Measurements from ENCODE around the gene CSMD2.

CSMD2 gene

GRCh38 chr1:33615546-33615945, 549.5 kb downstream of the CSMD2 start:
- H3K4me3 ChIP-seq (ENCODE audit: low read length), result no peak overlapping the region
- H3K9me3 ChIP-seq (ENCODE audit: insufficient read depth, low read depth, low read length), result no peaks in the 10 kb centered on the region
- H3K36me3 ChIP-seq (ENCODE audit: insufficient read depth, low read length), result 0 out of 2 replicates have a peak, but pooled peaks cover 3% of the 10 kb centered on the region
- H3K9ac ChIP-seq (ENCODE audit: low read depth, low read length), result no peak overlapping the region
- 92% methylated on average over 7 of the region's 7 CpGs for WGBS
- H3K27ac ChIP-seq (ENCODE audit: low read depth, low read length), result no peak overlapping the region
- H3K4me1 ChIP-seq (ENCODE audit: insufficient read depth, low read length), result no peaks in the 10 kb centered on the region
- H3K27me3 ChIP-seq (ENCODE audit: insufficient read depth, low read length), result no peaks in the 10 kb centered on the region

DNA sequence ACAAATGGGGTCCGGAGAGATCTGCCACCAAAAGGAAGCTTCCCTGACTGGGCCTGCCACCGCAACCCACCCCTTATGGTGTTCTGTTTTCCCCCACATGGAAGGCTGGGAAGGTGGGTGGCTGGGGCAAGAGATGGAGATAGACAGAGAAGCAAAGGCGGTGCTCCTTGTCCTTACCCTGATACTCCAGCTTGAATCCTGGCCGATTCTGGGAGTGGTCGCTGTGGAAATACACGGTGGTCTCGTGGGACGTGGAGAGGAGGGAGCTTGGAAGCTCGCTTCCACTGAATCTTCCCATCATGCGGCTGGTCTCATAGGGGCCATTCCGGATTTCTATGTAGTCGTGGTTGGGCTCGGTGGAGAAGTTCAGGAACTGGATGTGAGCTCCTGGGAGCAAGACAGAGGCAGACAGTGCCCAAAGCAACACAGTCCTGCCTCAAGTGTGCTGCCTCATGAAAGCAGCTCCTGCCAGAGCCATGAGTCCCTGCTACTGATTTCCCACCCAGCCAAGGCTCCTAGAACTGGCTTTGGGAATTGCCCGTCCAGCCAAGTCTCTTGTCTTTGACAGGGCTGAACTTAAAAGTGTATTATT, 554.1 kb downstream of the CSMD2 start:
- Histone ChIP-seq H3K9ac (ENCODE audit: low read depth, low read length) (no peak overlapping the region), H3K27me3 (ENCODE audit: insufficient read depth, low read length) (no peaks in the 10 kb centered on the region), H3K36me3 (ENCODE audit: insufficient read depth, low read length) (no peaks in the 10 kb centered on the region), H3K4me3 (ENCODE audit: low read length) (no peak overlapping the region), H3K9me3 (ENCODE audit: insufficient read depth, low read depth, low read length) (no peaks in the 10 kb centered on the region), H3K27ac (ENCODE audit: low read depth, low read length) (no peak overlapping the region), H3K4me1 (ENCODE audit: insufficient read depth, low read length) (no peaks in the 10 kb centered on the region)
- 94% methylated on average over 14 of the region's 14 CpGs for WGBS

DNA sequence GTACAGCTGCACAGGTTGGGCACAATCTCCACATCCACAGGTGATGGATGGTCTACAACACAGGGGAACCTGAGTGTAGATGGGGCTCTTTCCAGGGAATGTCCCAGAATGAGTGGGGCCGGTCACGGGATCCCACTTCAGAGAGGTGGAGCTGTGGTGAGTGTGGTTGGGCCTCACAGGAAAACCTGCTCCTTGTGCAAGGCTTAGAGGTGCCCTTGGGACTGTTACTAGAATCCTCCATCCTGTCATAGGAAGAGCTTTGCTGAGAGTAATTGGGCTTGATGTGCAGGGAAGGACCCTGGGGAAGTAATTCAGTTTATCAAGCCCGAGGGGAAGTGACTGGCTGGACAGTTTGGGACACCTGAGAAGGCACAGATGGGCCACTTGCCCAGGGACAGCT, 554.6 kb downstream of the CSMD2 start:
- H3K9me3 ChIP-seq (ENCODE audit: insufficient read depth, low read depth, low read length), result no peaks in the 10 kb centered on the region
- no peaks in the 10 kb centered on the region for H3K27me3 ChIP-seq (ENCODE audit: insufficient read depth, low read length)
- WGBS, result 94% methylated on average over 3 of the region's 3 CpGs
- no peak overlapping the region for H3K4me3 ChIP-seq (ENCODE audit: low read length)
- H3K9ac ChIP-seq (ENCODE audit: low read depth, low read length), result no peak overlapping the region
- no peaks in the 10 kb centered on the region for H3K36me3 ChIP-seq (ENCODE audit: insufficient read depth, low read length)
- H3K27ac ChIP-seq (ENCODE audit: low read depth, low read length), result no peak overlapping the region
- no peaks in the 10 kb centered on the region for H3K4me1 ChIP-seq (ENCODE audit: insufficient read depth, low read length)

DNA sequence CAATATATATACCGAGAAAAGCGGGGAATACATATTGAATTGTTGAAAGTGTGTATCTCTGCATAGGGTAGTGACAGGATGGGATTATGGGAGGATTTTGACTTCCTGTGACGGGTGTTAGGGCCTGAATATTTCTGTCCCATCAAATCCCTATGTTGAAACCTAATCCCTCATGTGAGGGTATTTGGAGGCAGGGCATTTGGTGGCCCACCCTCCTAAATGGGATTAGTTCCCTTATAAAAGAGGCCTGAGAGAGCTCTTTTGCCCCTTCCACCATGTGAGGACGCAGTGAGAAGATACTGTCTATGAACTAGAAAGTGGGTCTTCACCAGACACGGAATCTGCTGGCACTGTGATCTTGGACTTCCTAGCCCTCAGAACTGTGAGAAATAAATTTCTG, 555.3 kb downstream of the CSMD2 start:
- no peaks in the 10 kb centered on the region for H3K9me3 ChIP-seq (ENCODE audit: insufficient read depth, low read depth, low read length)
- H3K4me1 ChIP-seq (ENCODE audit: insufficient read depth, low read length), result no peaks in the 10 kb centered on the region
- H3K36me3 ChIP-seq (ENCODE audit: insufficient read depth, low read length), result no peaks in the 10 kb centered on the region
- no peaks in the 10 kb centered on the region for H3K27me3 ChIP-seq (ENCODE audit: insufficient read depth, low read length)
- 91% methylated on average over 5 of the region's 5 CpGs for WGBS
- no peak overlapping the region for H3K4me3 ChIP-seq (ENCODE audit: low read length)
- no peak overlapping the region for H3K9ac ChIP-seq (ENCODE audit: low read depth, low read length)
- no peak overlapping the region for H3K27ac ChIP-seq (ENCODE audit: low read depth, low read length)

- H3K27me3 ChIP-seq (ENCODE audit: insufficient read depth, low read length), result no peaks in the 10 kb centered on the region
- no peak overlapping the region for H3K4me3 ChIP-seq (ENCODE audit: low read length)
- no peaks in the 10 kb centered on the region for H3K36me3 ChIP-seq (ENCODE audit: insufficient read depth, low read length)
- no peaks in the 10 kb centered on the region for H3K9me3 ChIP-seq (ENCODE audit: insufficient read depth, low read depth, low read length)
- H3K9ac ChIP-seq (ENCODE audit: low read depth, low read length), result no peak overlapping the region
- no peak overlapping the region for H3K27ac ChIP-seq (ENCODE audit: low read depth, low read length)
- no peaks in the 10 kb centered on the region for H3K4me1 ChIP-seq (ENCODE audit: insufficient read depth, low read length)
- 94% methylated on average over 9 of the region's 9 CpGs for WGBS
These were observed 556.1 kb downstream of the CSMD2 start for GRCh38 chr1:33608825-33609400.

- H3K4me3 ChIP-seq (ENCODE audit: low read length), result no peak overlapping the region
- no peaks in the 10 kb centered on the region for H3K36me3 ChIP-seq (ENCODE audit: insufficient read depth, low read length)
- no peak overlapping the region for H3K27ac ChIP-seq (ENCODE audit: low read depth, low read length)
- H3K4me1 ChIP-seq (ENCODE audit: insufficient read depth, low read length), result no peaks in the 10 kb centered on the region
- no peaks in the 10 kb centered on the region for H3K9me3 ChIP-seq (ENCODE audit: insufficient read depth, low read depth, low read length)
- 90% methylated on average over 12 of the region's 12 CpGs for WGBS
- H3K27me3 ChIP-seq (ENCODE audit: insufficient read depth, low read length), result no peaks in the 10 kb centered on the region
- no peak overlapping the region for H3K9ac ChIP-seq (ENCODE audit: low read depth, low read length)
These were observed 557.5 kb downstream of the CSMD2 start for GRCh38 chr1:33607444-33608005.

- no peaks in the 10 kb centered on the region for H3K4me1 ChIP-seq (ENCODE audit: insufficient read depth, low read length)
- no peaks in the 10 kb centered on the region for H3K27me3 ChIP-seq (ENCODE audit: insufficient read depth, low read length)
- H3K9ac ChIP-seq (ENCODE audit: low read depth, low read length), result no peak overlapping the region
- H3K4me3 ChIP-seq (ENCODE audit: low read length), result no peak overlapping the region
- no peaks in the 10 kb centered on the region for H3K36me3 ChIP-seq (ENCODE audit: insufficient read depth, low read length)
- 94% methylated on average over 9 of the region's 9 CpGs for WGBS
- H3K27ac ChIP-seq (ENCODE audit: low read depth, low read length), result no peak overlapping the region
- no peaks in the 10 kb centered on the region for H3K9me3 ChIP-seq (ENCODE audit: insufficient read depth, low read depth, low read length)
These were observed 558.8 kb downstream of the CSMD2 start for GRCh38 chr1:33606272-33606671.

DNA sequence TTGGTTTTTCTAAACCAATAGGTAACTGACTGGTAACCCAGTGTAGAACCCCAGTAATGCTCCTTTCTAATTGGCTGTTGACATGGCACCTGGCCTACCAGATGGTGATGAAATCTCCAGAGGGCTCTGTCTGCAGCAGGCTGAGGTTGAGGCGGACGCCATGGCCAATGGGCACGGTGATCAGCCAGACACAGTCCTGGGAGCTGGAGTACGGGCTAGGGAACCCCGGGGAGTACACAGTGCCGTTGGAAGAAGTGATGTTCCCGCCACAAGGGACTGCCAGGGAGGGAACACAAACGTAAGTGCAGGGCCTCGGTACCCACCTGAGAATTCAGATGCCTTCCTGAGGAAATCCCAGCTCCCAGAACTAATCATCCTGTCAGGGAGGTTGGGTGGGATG, 562.8 kb downstream of the CSMD2 start:
- no peaks in the 10 kb centered on the region for H3K9me3 ChIP-seq (ENCODE audit: insufficient read depth, low read depth, low read length)
- no peaks in the 10 kb centered on the region for H3K27me3 ChIP-seq (ENCODE audit: insufficient read depth, low read length)
- no peaks in the 10 kb centered on the region for H3K4me1 ChIP-seq (ENCODE audit: insufficient read depth, low read length)
- WGBS, result 95% methylated on average over 9 of the region's 9 CpGs
- H3K36me3 ChIP-seq (ENCODE audit: insufficient read depth, low read length), result peaks cover 10% of the 10 kb centered on the region; the same call in 1 of the 2 replicates
- H3K4me3 ChIP-seq (ENCODE audit: low read length), result no peak overlapping the region
- H3K9ac ChIP-seq (ENCODE audit: low read depth, low read length), result no peak overlapping the region
- no peak overlapping the region for H3K27ac ChIP-seq (ENCODE audit: low read depth, low read length)

DNA sequence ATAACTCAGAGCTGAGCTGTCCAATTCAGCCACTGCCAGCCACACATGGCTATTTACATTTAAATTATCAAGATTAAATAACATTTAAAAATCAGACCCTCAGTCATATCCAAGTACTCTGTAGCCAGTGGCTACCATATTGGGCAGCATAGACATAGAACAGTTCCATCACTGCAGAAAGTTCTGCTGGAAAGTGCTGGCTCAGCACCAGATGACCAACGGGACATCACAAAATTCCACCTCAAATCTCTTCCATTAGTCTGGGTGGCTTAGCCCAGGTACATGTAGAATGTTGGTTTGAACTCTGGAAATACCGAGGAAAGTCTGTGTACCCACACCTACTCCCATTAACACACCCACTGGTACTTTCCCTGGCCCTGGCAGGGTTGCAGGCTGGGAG, 563.3 kb downstream of the CSMD2 start:
- Histone ChIP-seq H3K27ac (ENCODE audit: low read depth, low read length) (no peak overlapping the region), H3K36me3 (ENCODE audit: insufficient read depth, low read length) (peaks cover 10% of the 10 kb centered on the region; the same call in 1 of the 2 replicates), H3K9me3 (ENCODE audit: insufficient read depth, low read depth, low read length) (no peaks in the 10 kb centered on the region), H3K4me3 (ENCODE audit: low read length) (no peak overlapping the region), H3K27me3 (ENCODE audit: insufficient read depth, low read length) (no peaks in the 10 kb centered on the region), H3K4me1 (ENCODE audit: insufficient read depth, low read length) (no peaks in the 10 kb centered on the region), H3K9ac (ENCODE audit: low read depth, low read length) (no peak overlapping the region)
- 89% methylated on average over 2 of the region's 2 CpGs for WGBS

GRCh38 chr1:33599516-33600115, 565.4 kb downstream of the CSMD2 start:
- Histone ChIP-seq H3K9me3 (ENCODE audit: insufficient read depth, low read depth, low read length) (no peaks in the 10 kb centered on the region), H3K9ac (ENCODE audit: low read depth, low read length) (no peak overlapping the region), H3K4me3 (ENCODE audit: low read length) (no peak overlapping the region), H3K27ac (ENCODE audit: low read depth, low read length) (no peak overlapping the region), H3K4me1 (ENCODE audit: insufficient read depth, low read length) (no peaks in the 10 kb centered on the region), H3K27me3 (ENCODE audit: insufficient read depth, low read length) (no peaks in the 10 kb centered on the region), H3K36me3 (ENCODE audit: insufficient read depth, low read length) (peaks cover 10% of the 10 kb centered on the region; the same call in 1 of the 2 replicates)
- 94% methylated on average over 7 of the region's 7 CpGs for WGBS

GRCh38 chr1:33588726-33589125, 576.3 kb downstream of the CSMD2 start:
- Histone ChIP-seq H3K36me3 (ENCODE audit: insufficient read depth, low read length) (no peaks in the 10 kb centered on the region; the same call in 1 of the 2 replicates), H3K27ac (ENCODE audit: low read depth, low read length) (no peak overlapping the region), H3K4me1 (ENCODE audit: insufficient read depth, low read length) (no peaks in the 10 kb centered on the region), H3K9me3 (ENCODE audit: insufficient read depth, low read depth, low read length) (no peaks in the 10 kb centered on the region), H3K9ac (ENCODE audit: low read depth, low read length) (no peak overlapping the region), H3K4me3 (ENCODE audit: low read length) (no peak overlapping the region), H3K27me3 (ENCODE audit: insufficient read depth, low read length) (no peaks in the 10 kb centered on the region)
- WGBS, result 94% methylated on average over 7 of the region's 7 CpGs

Measured in HUES64 (cell line).